HG02763 (cell line): ENCODE measurements around the gene PPP2R5D.
"Not testable (repeated sequence)": the region's sequence is repeated elsewhere in the genome, so short reads cannot be mapped to it uniquely, and the experiment has no call there.

Source experiments
- ATAC-seq: cut with Tn5 transposase; IDR thresholded peaks from one replicate; pipeline ENCODE4 v1.9.1; 2021; ENCODE audit warnings: mild to moderate bottlenecking, moderate library complexity; ENCODE audit not compliant: unreplicated experiment

Gene PPP2R5D

GRCh38 chr6:42984001-42984923 lies at the start of gene PPP2R5D:
Gene PPP2R5D, plus strand, starts transcription at chr6:42984570. Its CDS starts 108 bp downstream, at chr6:42984678.
- ATAC-seq, result peak; percentile 95

- no peak for ATAC-seq
These were observed 49.0 kb upstream of the PPP2R5D start for GRCh38 chr6:42935322-42935721.

GRCh38 chr6:42936398-42936797 lies 48.0 kb upstream of the PPP2R5D start:
- no peak for ATAC-seq

GRCh38 chr6:42937548-42938427 lies 46.6 kb upstream of the PPP2R5D start:
- ATAC-seq, result no peak

GRCh38 chr6:42938428-42938796 lies 46.0 kb upstream of the PPP2R5D start:
- ATAC-seq, result no peak

GRCh38 chr6:42938987-42939809 lies 45.2 kb upstream of the PPP2R5D start:
- ATAC-seq, result no peak

GRCh38 chr6:42939810-42940167 lies 44.6 kb upstream of the PPP2R5D start:
- ATAC-seq, result no peak

- no peak for ATAC-seq
These were observed 43.8 kb upstream of the PPP2R5D start for GRCh38 chr6:42940493-42941045.

GRCh38 chr6:42941356-42941755 lies 43.0 kb upstream of the PPP2R5D start:
- not testable (repeated sequence) for ATAC-seq

GRCh38 chr6:42942444-42942843 lies 41.9 kb upstream of the PPP2R5D start:
- no peak for ATAC-seq

GRCh38 chr6:42947950-42948349 lies 36.4 kb upstream of the PPP2R5D start:
- ATAC-seq, result no peak

GRCh38 chr6:42952389-42952788 lies 32.0 kb upstream of the PPP2R5D start:
- ATAC-seq, result no peak

GRCh38 chr6:42954405-42954804 lies 30.0 kb upstream of the PPP2R5D start:
- not testable (repeated sequence) for ATAC-seq

GRCh38 chr6:42958125-42958524 lies 26.2 kb upstream of the PPP2R5D start:
- ATAC-seq, result no peak

GRCh38 chr6:42959917-42960242 lies 24.5 kb upstream of the PPP2R5D start:
- no peak for ATAC-seq

GRCh38 chr6:42960243-42961019 lies 23.9 kb upstream of the PPP2R5D start, which contains the start of gene GNMT:
Gene GNMT, plus strand, starts transcription at chr6:42960754. Its CDS starts 14 bp downstream, at chr6:42960768.
- no peak for ATAC-seq

GRCh38 chr6:42961020-42961470 lies 23.3 kb upstream of the PPP2R5D start:
- no peak for ATAC-seq

- ATAC-seq, result no peak
These were observed 22.3 kb upstream of the PPP2R5D start for GRCh38 chr6:42962096-42962495.

GRCh38 chr6:42962502-42963178 lies 21.7 kb upstream of the PPP2R5D start:
- ATAC-seq, result no peak
